SK-N-SH (cell line): ENCODE results near the gene APOL4. TPM values are rescaled to one million over a fixed set of nuclear protein-coding genes. Genes with fewer than 3 reads are reported as not detected.

Experiments
- CTCF ChIA-PET: fragments of 300-600, 350-600 bp; formaldehyde crosslinking; extraction: SDS; loops from one replicate; lab custom pipeline; 2021; lab: Yijun Ruan, JAX
- POLR2A ChIA-PET: fragments of 350-600 bp; sonication (Branson Sonifier 250); formaldehyde crosslinking; extraction: SDS; loops from one replicate; lab custom pipeline; 2020; ENCODE audit warnings: antibody characterized with exemption, inconsistent platforms; lab: Yijun Ruan, JAX
- DNase-seq: peaks from one replicate; pipeline ENCODE4 v3.0.0; 2012
- H2AFZ ChIP-seq: fragments of 200-600 bp; sonication (generic); 2 replicates; pipeline ENCODE4 v1.8.1; 2016; ENCODE audit warnings: antibody characterized with exemption, mild to moderate bottlenecking, low read depth
- H3F3A ChIP-seq: fragments of 200-600 bp; sonication (generic); replicated peaks from 2 replicates; pipeline ENCODE3; 2016; ENCODE audit warnings: antibody characterized with exemption, mild to moderate bottlenecking; ENCODE audit not compliant: insufficient read depth
- H3K27ac ChIP-seq, 2 experiments: fragments of 200-500 bp in 1 of 2; fragments of 200-600 bp in 1 of 2; sonication (Bioruptor generic) in 1 of 2; sonication (generic), shearing (Covaris generic) in 1 of 2; 2 replicates each; pipeline versions ENCODE4 v1.5.1 to v1.6.1; 2014 to 2016; ENCODE audit warnings: low read depth in 2 of 2, inconsistent platforms in 1 of 2, low read length in 1 of 2, mild to moderate bottlenecking in 1 of 2, mixed read lengths in 1 of 2
- H3K27me3 ChIP-seq: fragments of 200-600 bp; sonication (generic), shearing (Covaris generic); 2 replicates; pipeline ENCODE4 v1.6.1; 2016; ENCODE audit warnings: mixed run types; ENCODE audit not compliant: insufficient read depth
- H3K36me3 ChIP-seq, 2 experiments: fragments of 200-500 bp in 1 of 2; fragments of 200-600 bp in 1 of 2; sonication (Bioruptor generic) in 1 of 2; sonication (generic) in 1 of 2; replicated peaks in 1 of 2; 2 replicates each; pipeline versions ENCODE3 to v1.5.1; 2014 to 2016; ENCODE audit warnings: low read length in 1 of 2, mild to moderate bottlenecking in 1 of 2; ENCODE audit not compliant: insufficient read depth in 2 of 2, control insufficient read depth in 1 of 2
- H3K4me1 ChIP-seq, 2 experiments: fragments of 200-500 bp in 1 of 2; fragments of 200-600 bp in 1 of 2; sonication (Bioruptor generic) in 1 of 2; sonication (generic), shearing (Covaris generic) in 1 of 2; 2 replicates each; pipeline versions ENCODE4 v1.5.1 to v1.6.1; 2014 to 2016; ENCODE audit warnings: low read depth in 1 of 2, low read length in 1 of 2, mixed run types in 1 of 2; ENCODE audit not compliant: insufficient read depth in 2 of 2, control insufficient read depth in 1 of 2
- H3K4me2 ChIP-seq: fragments of 200-600 bp; sonication (generic), shearing (Covaris generic); 2 replicates; pipeline ENCODE4 v1.6.1; 2017; ENCODE audit warnings: mixed run types
- H3K4me3 ChIP-seq, 2 experiments: fragments of 200-500 bp in 1 of 2; fragments of 200-600 bp in 1 of 2; sonication (Bioruptor generic) in 1 of 2; sonication (generic), shearing (Covaris generic) in 1 of 2; 2 replicates each; pipeline versions ENCODE4 v1.5.1 to v1.8.1; 2014 to 2016; ENCODE audit warnings: low read depth in 2 of 2, inconsistent platforms in 1 of 2, low read length in 1 of 2, mild to moderate bottlenecking in 1 of 2, mixed read lengths in 1 of 2, moderate library complexity in 1 of 2
- H3K79me2 ChIP-seq: fragments of 200-600 bp; sonication (generic); 2 replicates; pipeline ENCODE4 v1.8.1; 2017; ENCODE audit warnings: mild to moderate bottlenecking; ENCODE audit not compliant: insufficient read depth
- H3K9ac ChIP-seq: fragments of 200-600 bp; sonication (generic); 2 replicates; pipeline ENCODE4 v1.6.1; 2017; ENCODE audit warnings: mixed run types
- H3K9me2 ChIP-seq: fragments of 200-600 bp; sonication (generic); 2 replicates; pipeline ENCODE4 v1.6.1; 2017; ENCODE audit warnings: mixed run types
- H3K9me3 ChIP-seq: fragments of 200-600 bp; sonication (generic); 2 replicates; pipeline ENCODE4 v1.6.1; 2017; ENCODE audit warnings: mixed run types, mild to moderate bottlenecking, moderate library complexity
- H4K20me1 ChIP-seq: fragments of 200-600 bp; sonication (generic); 2 replicates; pipeline ENCODE4 v1.6.1; 2017; ENCODE audit warnings: mild to moderate bottlenecking, mixed run types; ENCODE audit not compliant: insufficient read depth
- EP300 ChIP-seq, 2 experiments: IDR thresholded peaks; 2 replicates each; pipeline versions ENCODE4 v1.4.0 to v1.6.1; 2012; ENCODE audit warnings: borderline replicate concordance in 1 of 2, low read depth in 1 of 2, low read length in 1 of 2
- EZH2phosphoT487 ChIP-seq: fragments of 200-600 bp; sonication (generic); IDR thresholded peaks from 2 replicates; pipeline ENCODE4 v1.6.1; 2017; ENCODE audit warnings: low read depth, mixed run types, mild to moderate bottlenecking, antibody characterized with exemption, moderate library complexity, borderline replicate concordance
- FOSL2 ChIP-seq: IDR thresholded peaks from 2 replicates; pipeline ENCODE4 v1.4.0; 2012; ENCODE audit warnings: low read depth, mild to moderate bottlenecking, moderate library complexity, borderline replicate concordance
- FOXJ3 ChIP-seq: sonication (generic); formaldehyde crosslinking; IDR thresholded peaks from 2 replicates; pipeline ENCODE4 v1.5.1; 2020; ENCODE audit warnings: mild to moderate bottlenecking, missing genetic modification reagents
- FOXM1 ChIP-seq: IDR thresholded peaks from 2 replicates; pipeline ENCODE4 v1.4.0; 2012; ENCODE audit warnings: low read depth, mild to moderate bottlenecking
- JUND ChIP-seq: IDR thresholded peaks from 2 replicates; pipeline ENCODE4 v1.4.0; 2012
- MAX ChIP-seq: IDR thresholded peaks from 2 replicates; pipeline ENCODE4 v1.4.0; 2012; ENCODE audit warnings: low read depth
- NFIC ChIP-seq: IDR thresholded peaks from 2 replicates; pipeline ENCODE4 v1.4.0; 2012; ENCODE audit warnings: borderline replicate concordance
- NRF1 ChIP-seq: IDR thresholded peaks from 2 replicates; pipeline ENCODE4 v1.6.1; 2012; ENCODE audit warnings: low read depth, mild to moderate bottlenecking, low read length
- PBX3 ChIP-seq: IDR thresholded peaks from 2 replicates; pipeline ENCODE4; 2012
- POLR2AphosphoS5 ChIP-seq: IDR thresholded peaks from 2 replicates; pipeline ENCODE4 v1.6.1; 2012; ENCODE audit warnings: low read depth, low read length
- RAD21 ChIP-seq: IDR thresholded peaks from 2 replicates; pipeline ENCODE4 v1.6.1; 2012; ENCODE audit warnings: mild to moderate bottlenecking, low read length
- REST ChIP-seq: IDR thresholded peaks from 2 replicates; pipeline ENCODE4 v1.6.1; 2012; ENCODE audit warnings: mild to moderate bottlenecking, low read depth, low read length, moderate library complexity
- RXRA ChIP-seq: IDR thresholded peaks from 2 replicates; pipeline ENCODE4 v1.4.0; 2012; ENCODE audit warnings: low read depth, mild to moderate bottlenecking, borderline replicate concordance
- SIN3A ChIP-seq: IDR thresholded peaks from 2 replicates; pipeline ENCODE4 v1.6.1; 2012; ENCODE audit warnings: low read depth, mild to moderate bottlenecking, low read length, moderate library complexity, borderline replicate concordance
- TCF12 ChIP-seq: IDR thresholded peaks from 2 replicates; pipeline ENCODE4 v1.4.0; 2012
- TEAD4 ChIP-seq: IDR thresholded peaks from 2 replicates; pipeline ENCODE4 v1.4.0; 2012; ENCODE audit warnings: mild to moderate bottlenecking, borderline replicate concordance; ENCODE audit not compliant: insufficient read depth
- USF1 ChIP-seq: IDR thresholded peaks from 2 replicates; pipeline ENCODE4 v1.4.0; 2012; ENCODE audit warnings: low read depth, borderline replicate concordance
- USF2 ChIP-seq: fragments of 150-350 bp; IDR thresholded peaks from 2 replicates; pipeline ENCODE4 v1.6.1; 2017; ENCODE audit warnings: antibody characterized with exemption, low read length, low read depth, borderline replicate concordance
- ZBTB33 ChIP-seq: IDR thresholded peaks from 2 replicates; pipeline ENCODE4 v1.4.0; 2012; ENCODE audit warnings: low read depth, borderline replicate concordance
- WGBS: methylation state at CpG from one replicate; pipeline ENCODE4 v1.1.6; 2017; ENCODE audit warnings: low lambda C conversion rate; 5-methylcytosine and 5-hydroxymethylcytosine counted together
- polyA plus RNA-seq, 3 experiments: library from polyadenylated mRNA; depleted of rRNA; stranded (reverse); fragments of >200 nt; gene quantifications; 2 replicates each; pipeline ENCODE4 v1.2.3, GENCODE V29; 2012

APOL4 gene
- polyA plus RNA-seq, 1 of the 3 experiments (the other 2 are of a cell fraction): 0.08 TPM

- 30% methylated on average over 3 of the region's 3 CpGs for WGBS
Observed at GRCh38 chr22:36171941-36172340, 29.7 kb downstream of the APOL4 start.

More at GRCh38 chr22:36171941-36172340, 29.7 kb downstream of the APOL4 start:
- H3K4me2 ChIP-seq: no peak overlapping the region
- no peak for DNase-seq
- no peak for TF ChIP-seq EZH2phosphoT487
- TF ChIP-seq ZBTB33: no peak
- no peak for TF ChIP-seq USF2
- no peak for TF ChIP-seq SIN3A
- no peak for TF ChIP-seq REST
- no peak for TF ChIP-seq PBX3
- no peak for TF ChIP-seq NFIC
- TF ChIP-seq FOXM1: no peak
- TF ChIP-seq POLR2AphosphoS5: no peak
- TF ChIP-seq USF1: no peak
- no peak for TF ChIP-seq TCF12
- no peak for TF ChIP-seq TEAD4
- TF ChIP-seq RXRA: no peak
- TF ChIP-seq EP300 (IDR thresholded peaks at IDR 0.05; ENCODE audit: borderline replicate concordance in 1 of 2, low read depth in 1 of 2, low read length in 1 of 2): no peak
- TF ChIP-seq MAX: no peak
- TF ChIP-seq RAD21: no peak
- TF ChIP-seq NRF1: no peak
- TF ChIP-seq FOSL2: no peak
- TF ChIP-seq FOXJ3 (CRISPR knock-in tag): no peak
- TF ChIP-seq JUND: no peak
- TF ChIP-seq, all 33 proteins: peak for 0
- Histone ChIP-seq H2AFZ (no peak overlapping the region), H3K36me3 (no peaks in the 10 kb centered on the region), H3K9me3 (no peaks in the 10 kb centered on the region), H3K27ac (no peak overlapping the region), H4K20me1 (no peaks in the 10 kb centered on the region), H3F3A (no peaks in the 10 kb centered on the region), H3K4me1 (peaks cover 0 to 3% of the 10 kb centered on the region in 2 experiments; a peak in 1 of 4 replicates), H3K9me2 (no peaks in the 10 kb centered on the region), H3K79me2 (no peaks in the 10 kb centered on the region), H3K9ac (no peak overlapping the region), H3K27me3 (peaks cover 10% of the 10 kb centered on the region; the same call in 1 of the 2 replicates), H3K4me3 (no peak overlapping the region)
- ChIA-PET POLR2A (no interaction called here), CTCF (interaction anchor here (0.7 to 1.4 kb wide), 6 partner anchors 10 to 130 kb away, joined by 3 to 4 read pairs (median 3); no protein-coding TSS in a partner anchor)
